Smooth muscle cell (in vitro differentiated cells): Measurements from ENCODE around the gene CHRM5. TPM values are rescaled to one million over a fixed set of nuclear protein-coding genes. Genes with fewer than 3 reads are reported as not detected.

Experiments
- DNase-seq: peaks from one replicate; lab custom pipeline; 2025; ENCODE audit not compliant: unreplicated experiment; lab: John Stamatoyannopoulos, UW
- H2AFZ ChIP-seq: fragments of 200-600 bp; sonication (generic); 2 replicates; pipeline ENCODE4 v1.6.0; 2016; ENCODE audit warnings: antibody characterized with exemption, low read depth, mild to moderate bottlenecking
- H3F3A ChIP-seq: fragments of 200-600 bp; sonication (generic); 2 replicates; pipeline ENCODE4 v1.6.0; 2017; ENCODE audit warnings: antibody characterized with exemption, low read depth
- H3K27ac ChIP-seq: fragments of 200-600 bp; sonication (generic); 2 replicates; pipeline ENCODE4 v1.5.1; 2016; ENCODE audit warnings: low read depth, mild to moderate bottlenecking
- H3K27me3 ChIP-seq: fragments of 200-600 bp; sonication (generic); 2 replicates; pipeline ENCODE4 v1.6.1; 2016; ENCODE audit warnings: low read depth, mild to moderate bottlenecking
- H3K36me3 ChIP-seq: fragments of 200-600 bp; sonication (generic); 2 replicates; pipeline ENCODE4 v1.5.1; 2016; ENCODE audit warnings: low read depth
- H3K4me1 ChIP-seq: fragments of 200-600 bp; sonication (generic); 2 replicates; pipeline ENCODE4 v1.5.1; 2016; ENCODE audit warnings: low read depth
- H3K4me2 ChIP-seq: fragments of 200-600 bp; sonication (generic); 2 replicates; pipeline ENCODE4 v1.6.0; 2016; ENCODE audit warnings: mild to moderate bottlenecking
- H3K4me3 ChIP-seq: fragments of 200-600 bp; sonication (generic); 2 replicates; pipeline ENCODE4 v1.5.1; 2016; ENCODE audit warnings: mild to moderate bottlenecking
- H3K79me2 ChIP-seq: fragments of 200-600 bp; sonication (generic); 2 replicates; pipeline ENCODE4 v1.6.0; 2016; ENCODE audit warnings: low read depth, mild to moderate bottlenecking
- H3K9ac ChIP-seq: fragments of 200-600 bp; sonication (generic); 2 replicates; pipeline ENCODE4 v1.6.0; 2016; ENCODE audit warnings: low read depth
- H3K9me3 ChIP-seq: fragments of 200-600 bp; sonication (generic); replicated peaks from 2 replicates; pipeline ENCODE4 v1.5.1; 2016; ENCODE audit warnings: low read depth
- H4K20me1 ChIP-seq: fragments of 200-600 bp; sonication (generic); 2 replicates; pipeline ENCODE4 v1.6.0; 2016; ENCODE audit warnings: low read depth
- CTCF ChIP-seq: fragments of 200-600 bp; sonication (generic); IDR thresholded peaks from 2 replicates; pipeline ENCODE4 v1.5.1; 2017; ENCODE audit warnings: borderline replicate concordance, mild to moderate bottlenecking, antibody characterized with exemption; ENCODE audit not compliant: insufficient read depth, poor library complexity, severe bottlenecking
- WGBS: methylation state at CpG from one replicate; pipeline ENCODE4 v1.1.7; 2016; ENCODE audit warnings: low lambda C conversion rate; 5-methylcytosine and 5-hydroxymethylcytosine counted together
- polyA plus RNA-seq: library from polyadenylated mRNA; unstranded; fragments of >200 nt; fragmentation: Nextera tagmentation; extraction: Ambion mirVana; gene quantifications from 2 replicates; pipeline ENCODE4 v1.2.1, GENCODE V29; 2016
- total RNA-seq: library from RNA; depleted of rRNA; stranded (reverse); fragments of >200 nt; gene quantifications from 2 replicates; pipeline ENCODE4 v1.2.3, GENCODE V29; 2014

Gene CHRM5
- total and polyA plus RNA-seq, 2 experiments from 2014 or later = 0.05 TPM; not detected in 1

GRCh38 chr15:33975022-33975565, 6.8 kb downstream of the CHRM5 start:
- Histone ChIP-seq H3K4me2 (no peak overlapping the region), H3K36me3 (no peaks in the 10 kb centered on the region), H3K79me2 (no peaks in the 10 kb centered on the region), H2AFZ (no peak overlapping the region), H3K4me1 (no peaks in the 10 kb centered on the region), H3K27ac (no peak overlapping the region), H3K9ac (no peak overlapping the region), H3F3A (no peaks in the 10 kb centered on the region), H3K4me3 (no peak overlapping the region), H4K20me1 (no peaks in the 10 kb centered on the region), H3K27me3 (no peaks in the 10 kb centered on the region), H3K9me3 (no peaks in the 10 kb centered on the region)
- WGBS = 91% methylated on average over 4 of the region's 4 CpGs
- TF ChIP-seq CTCF = no peak
- DNase-seq = no peak

GRCh38 chr15:33980159-33980558, 11.9 kb downstream of the CHRM5 start:
- no peak for TF ChIP-seq CTCF
- H3K27me3 ChIP-seq = no peaks in the 10 kb centered on the region
- 62% methylated on average over 7 of the region's 7 CpGs for WGBS
- H3K4me3 ChIP-seq = no peak overlapping the region
- no peaks in the 10 kb centered on the region for H3K79me2 ChIP-seq
- no peaks in the 10 kb centered on the region for H3K4me1 ChIP-seq
- no peak overlapping the region for H3K27ac ChIP-seq
- H3K4me2 ChIP-seq = no peak overlapping the region
- DNase-seq = no peak
- H3F3A ChIP-seq = no peaks in the 10 kb centered on the region
- H3K9ac ChIP-seq = no peak overlapping the region
- no peaks in the 10 kb centered on the region for H3K36me3 ChIP-seq
- no peak overlapping the region for H2AFZ ChIP-seq
- H3K9me3 ChIP-seq = no peaks in the 10 kb centered on the region
- H4K20me1 ChIP-seq = no peaks in the 10 kb centered on the region

- Histone ChIP-seq H3K27ac (no peak overlapping the region), H3K4me1 (peaks cover 3% of the 10 kb centered on the region)
Measured at GRCh38 chr15:33982516-33982915, 14.2 kb downstream of the CHRM5 start.

More at GRCh38 chr15:33982516-33982915, 14.2 kb downstream of the CHRM5 start:
- H2AFZ ChIP-seq = no peak overlapping the region
- no peak for DNase-seq
- no peaks in the 10 kb centered on the region for H3F3A ChIP-seq
- TF ChIP-seq CTCF = no peak
- H3K9ac ChIP-seq = no peak overlapping the region
- H3K9me3 ChIP-seq = no peaks in the 10 kb centered on the region
- no peaks in the 10 kb centered on the region for H4K20me1 ChIP-seq
- H3K4me3 ChIP-seq = no peak overlapping the region
- no peaks in the 10 kb centered on the region for H3K27me3 ChIP-seq
- H3K4me2 ChIP-seq = no peak overlapping the region
- H3K79me2 ChIP-seq = no peaks in the 10 kb centered on the region
- WGBS = 91% methylated on average over 1 of the region's 1 CpG
- H3K36me3 ChIP-seq = no peaks in the 10 kb centered on the region
